Naive B cell (primary cell): ENCODE data around the gene ELAPOR2. TPM values are rescaled to one million over a fixed set of nuclear protein-coding genes. Genes with fewer than 3 reads are reported as not detected.
A peak's percentile ranks its signal among the peaks of the same experiment; 100 is the strongest.

Source experiments
- ATAC-seq, 2 donors: fragments of 150-1000 bp; cut with Tn5 transposase; 2 replicates each; pipeline ENCODE4 v1.10.0; 2021; ENCODE audit warnings: low read depth in 2 of 2, mild to moderate bottlenecking in 2 of 2, moderate library complexity in 2 of 2
- DNase-seq: peaks from one replicate; pipeline ENCODE4 v3.0.0; 2022
- H3K27ac Mint-ChIP-seq, 6 donors: one replicate each; pipeline ENCODE4 v1.8.0; 2020 to 2022; ENCODE audit warnings: mild to moderate bottlenecking in 6 of 6, mixed read lengths in 6 of 6, moderate library complexity in 5 of 6, inconsistent platforms in 2 of 6
- H3K27me3 Mint-ChIP-seq, 3 donors: one replicate each; pipeline ENCODE4 v1.8.0; 2021 to 2022; ENCODE audit warnings: mixed read lengths in 3 of 3, mild to moderate bottlenecking in 1 of 3
- H3K36me3 Mint-ChIP-seq, 2 donors: one replicate each; pipeline ENCODE4 v1.8.0; 2020 to 2022; ENCODE audit warnings: mixed read lengths in 2 of 2, inconsistent platforms in 1 of 2, mild to moderate bottlenecking in 1 of 2
- H3K4me1 Mint-ChIP-seq, 3 donors: one replicate each; pipeline ENCODE4 v1.8.0; 2020 to 2022; ENCODE audit warnings: mixed read lengths in 3 of 3, inconsistent platforms in 1 of 3, mild to moderate bottlenecking in 1 of 3, moderate library complexity in 1 of 3
- H3K4me3 Mint-ChIP-seq, 8 donors: one replicate each; pipeline ENCODE4 v1.8.0; 2020 to 2022; ENCODE audit warnings: mild to moderate bottlenecking in 8 of 8, mixed read lengths in 8 of 8, moderate library complexity in 8 of 8, inconsistent platforms in 2 of 8
- H3K9me3 Mint-ChIP-seq, 7 donors: one replicate each; pipeline ENCODE4 v1.8.0; 2020 to 2022; ENCODE audit warnings: mixed read lengths in 7 of 7, mild to moderate bottlenecking in 5 of 7, inconsistent platforms in 2 of 7, moderate library complexity in 1 of 7
- polyA plus RNA-seq, 6 donors: library from polyadenylated mRNA; unstranded; fragments of 300-500 nt; fragmentation: Illumina TruSeq; gene quantifications; one replicate each; pipeline ENCODE4 v1.2.3, GENCODE V29; 2021; ENCODE audit warnings: low read depth in 6 of 6

The ELAPOR2 gene
- polyA plus RNA-seq, 6 donors from 2014 or later = 1.6 to 7.6 (median 5.8) TPM; not detected in 1

- ATAC-seq (peak in 1 of 2 donors; percentile 28), DNase-seq (no peak)
- H3K36me3 Mint-ChIP-seq = peaks cover 0 to 5% of the 10 kb centered on the region in 2 donors
- peak overlapping the region in 1 of 6 donors; percentile 7 for H3K27ac Mint-ChIP-seq
- H3K27me3 Mint-ChIP-seq = peaks cover 11 to 17% (median 12%) of the 10 kb centered on the region in 3 donors
- no peak overlapping the region for H3K4me3 Mint-ChIP-seq
- peaks cover 0 to 6% (median 4%) of the 10 kb centered on the region in 3 donors for H3K4me1 Mint-ChIP-seq
- H3K9me3 Mint-ChIP-seq = peaks cover 0 to 13% (median 6%) of the 10 kb centered on the region in 7 donors
These were observed 26.7 kb downstream of the ELAPOR2 start for GRCh38 chr7:87032604-87033339.

- H3K36me3 Mint-ChIP-seq = peaks cover 0 to 5% of the 10 kb centered on the region in 2 donors
- H3K27me3 Mint-ChIP-seq = peaks cover 0 to 7% (median 0%) of the 10 kb centered on the region in 3 donors
- peaks cover 0 to 8% (median 4%) of the 10 kb centered on the region in 3 donors for H3K4me1 Mint-ChIP-seq
- H3K4me3 Mint-ChIP-seq = no peak overlapping the region
- no peak for DNase-seq
- no peak overlapping the region for H3K27ac Mint-ChIP-seq
- no peak for ATAC-seq
- peaks cover 0 to 13% (median 6%) of the 10 kb centered on the region in 7 donors for H3K9me3 Mint-ChIP-seq
These were observed 30.4 kb downstream of the ELAPOR2 start for GRCh38 chr7:87029078-87029477.

GRCh38 chr7:87028636-87029035 is 30.8 kb downstream of the ELAPOR2 start:
- Mint-ChIP-seq H3K27me3 (peaks cover 0 to 4% (median 0%) of the 10 kb centered on the region in 3 donors), H3K4me3 (no peak overlapping the region), H3K4me1 (peaks cover 0 to 8% (median 4%) of the 10 kb centered on the region in 3 donors), H3K9me3 (peaks cover 0 to 13% (median 6%) of the 10 kb centered on the region in 7 donors), H3K36me3 (peaks cover 0 to 5% of the 10 kb centered on the region in 2 donors), H3K27ac (no peak overlapping the region)
- no peak for DNase-seq
- no peak for ATAC-seq

- Mint-ChIP-seq H3K36me3 (peaks cover 0 to 5% of the 10 kb centered on the region in 2 donors), H3K4me1 (peaks cover 0 to 8% (median 4%) of the 10 kb centered on the region in 3 donors), H3K27me3 (peaks cover 0 to 4% (median 0%) of the 10 kb centered on the region in 3 donors), H3K4me3 (peak overlapping the region in 2 of 8 donors; percentile 18 to 29), H3K27ac (peak overlapping the region in 2 of 6 donors; percentile 8 to 65), H3K9me3 (peaks cover 0 to 13% (median 6%) of the 10 kb centered on the region in 7 donors)
- peak; percentile 83 to 85 for ATAC-seq
- DNase-seq = peak; percentile 21
These were observed 31.6 kb downstream of the ELAPOR2 start for GRCh38 chr7:87027900-87028299.

GRCh38 chr7:87021285-87021684 is 38.2 kb downstream of the ELAPOR2 start:
- DNase-seq (no peak), ATAC-seq (no peak)
- no peak overlapping the region for H3K4me3 Mint-ChIP-seq
- H3K27me3 Mint-ChIP-seq = peaks cover 0 to 4% (median 0%) of the 10 kb centered on the region in 3 donors
- H3K36me3 Mint-ChIP-seq = no peaks in the 10 kb centered on the region
- no peak overlapping the region for H3K27ac Mint-ChIP-seq
- H3K9me3 Mint-ChIP-seq = no peaks in the 10 kb centered on the region
- no peaks in the 10 kb centered on the region for H3K4me1 Mint-ChIP-seq

GRCh38 chr7:87016606-87017005 is 42.8 kb downstream of the ELAPOR2 start:
- Mint-ChIP-seq H3K27ac (no peak overlapping the region), H3K27me3 (peaks cover 0 to 3% (median 0%) of the 10 kb centered on the region in 3 donors), H3K36me3 (no peaks in the 10 kb centered on the region), H3K4me3 (no peak overlapping the region), H3K9me3 (no peaks in the 10 kb centered on the region), H3K4me1 (peaks cover 0 to 4% (median 0%) of the 10 kb centered on the region in 3 donors)
- DNase-seq = no peak
- ATAC-seq = no peak

- DNase-seq = no peak
These were observed 45.6 kb downstream of the ELAPOR2 start for GRCh38 chr7:87013840-87014190.

GRCh38 chr7:87013136-87013839 is 46.2 kb downstream of the ELAPOR2 start:
- ATAC-seq (no peak), DNase-seq (no peak)
- no peaks in the 10 kb centered on the region for H3K9me3 Mint-ChIP-seq
- H3K4me1 Mint-ChIP-seq = peaks cover 0 to 4% (median 0%) of the 10 kb centered on the region in 3 donors
- no peak overlapping the region for H3K4me3 Mint-ChIP-seq
- H3K36me3 Mint-ChIP-seq = no peaks in the 10 kb centered on the region
- peak overlapping the region in 1 of 6 donors; percentile 11 for H3K27ac Mint-ChIP-seq
- H3K27me3 Mint-ChIP-seq = no peaks in the 10 kb centered on the region

More at GRCh38 chr7:87013840-87014190, 45.6 kb downstream of the ELAPOR2 start:
- Mint-ChIP-seq H3K9me3 (no peaks in the 10 kb centered on the region), H3K4me3 (no peak overlapping the region), H3K4me1 (peaks cover 0 to 4% (median 0%) of the 10 kb centered on the region in 3 donors), H3K36me3 (no peaks in the 10 kb centered on the region), H3K27me3 (no peaks in the 10 kb centered on the region), H3K27ac (no peak overlapping the region)
- no peak for ATAC-seq

Other genes starting within 250 kb of the ELAPOR2 start
- 10 to 100 TPM; 25.3 to 76.6 (median 45.2) TPM for gene DMTF1, start 92.8 kb upstream of the ELAPOR2 start, polyA plus RNA-seq
- 100 to 1,000 TPM; 135 to 209 (median 173) TPM for gene TMEM243, start 160.1 kb upstream of the ELAPOR2 start, polyA plus RNA-seq